C4-2B (cell line): ENCODE results near the gene HOXA1.

Source experiments
- ZFX ChIP-seq: fragments of 450-650 bp; IDR thresholded peaks from 2 replicates; pipeline ENCODE4 v1.6.1; 2017
- TF ChIP-seq, protein P1 (sequence below): fragments of 450-650 bp; conservative IDR thresholded peaks from 2 replicates; pipeline ENCODE4 v1.5.1; 2017; ENCODE audit warnings: mild to moderate bottlenecking

DNA sequence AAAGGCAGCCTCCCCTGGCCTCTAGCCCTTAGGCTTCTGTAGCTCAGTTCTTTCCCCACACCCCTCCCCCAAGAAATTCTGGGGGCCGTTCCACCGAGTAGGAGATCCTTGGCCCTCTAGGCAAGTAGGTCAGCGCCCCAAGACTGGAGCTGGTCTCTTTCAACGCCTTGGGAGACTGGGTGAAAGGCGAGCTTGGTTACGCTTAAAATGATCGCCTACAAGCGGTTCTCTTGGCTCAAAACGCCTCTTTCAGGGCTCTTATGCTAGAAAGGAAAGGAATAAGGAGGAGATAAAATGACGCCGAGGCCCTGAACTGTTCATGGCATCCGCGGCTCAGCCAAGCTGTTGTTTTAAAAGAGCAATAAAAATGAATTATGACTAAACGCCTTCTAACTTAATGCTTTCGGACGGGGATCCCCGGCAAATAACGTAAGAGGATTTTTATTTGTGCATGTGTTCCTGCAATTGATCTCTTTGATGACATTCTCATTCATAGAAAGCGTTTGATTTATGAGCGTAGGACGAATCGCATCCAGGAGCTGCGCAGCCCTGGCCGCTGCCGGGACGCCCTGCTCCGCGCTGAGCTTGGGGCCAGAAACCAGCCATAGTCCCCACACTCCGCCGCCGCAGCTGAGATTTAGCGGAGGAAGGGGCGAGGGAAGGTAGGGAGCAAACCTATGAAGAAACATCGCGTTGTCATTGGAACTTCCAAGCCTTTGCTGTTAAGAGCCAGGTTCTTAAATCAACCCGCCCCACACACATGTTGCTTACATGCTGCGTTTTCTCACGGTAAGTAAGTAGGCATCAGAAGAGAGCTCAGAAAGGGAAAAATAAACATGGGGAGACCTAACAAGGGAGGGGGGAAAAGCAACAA, 3.0 kb upstream of the HOXA1 start:
- no peak for TF ChIP-seq ZFX
- TF ChIP-seq, protein P1, sequence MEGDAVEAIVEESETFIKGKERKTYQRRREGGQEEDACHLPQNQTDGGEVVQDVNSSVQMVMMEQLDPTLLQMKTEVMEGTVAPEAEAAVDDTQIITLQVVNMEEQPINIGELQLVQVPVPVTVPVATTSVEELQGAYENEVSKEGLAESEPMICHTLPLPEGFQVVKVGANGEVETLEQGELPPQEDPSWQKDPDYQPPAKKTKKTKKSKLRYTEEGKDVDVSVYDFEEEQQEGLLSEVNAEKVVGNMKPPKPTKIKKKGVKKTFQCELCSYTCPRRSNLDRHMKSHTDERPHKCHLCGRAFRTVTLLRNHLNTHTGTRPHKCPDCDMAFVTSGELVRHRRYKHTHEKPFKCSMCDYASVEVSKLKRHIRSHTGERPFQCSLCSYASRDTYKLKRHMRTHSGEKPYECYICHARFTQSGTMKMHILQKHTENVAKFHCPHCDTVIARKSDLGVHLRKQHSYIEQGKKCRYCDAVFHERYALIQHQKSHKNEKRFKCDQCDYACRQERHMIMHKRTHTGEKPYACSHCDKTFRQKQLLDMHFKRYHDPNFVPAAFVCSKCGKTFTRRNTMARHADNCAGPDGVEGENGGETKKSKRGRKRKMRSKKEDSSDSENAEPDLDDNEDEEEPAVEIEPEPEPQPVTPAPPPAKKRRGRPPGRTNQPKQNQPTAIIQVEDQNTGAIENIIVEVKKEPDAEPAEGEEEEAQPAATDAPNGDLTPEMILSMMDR = no peak
